GM19455 (cell line): Measurements from ENCODE around the gene MIGA2.
"Not testable (repeated sequence)": the region's sequence is repeated elsewhere in the genome, so short reads cannot be mapped to it uniquely, and the experiment has no call there.

Experiments used
- ATAC-seq: cut with Tn5 transposase; IDR thresholded peaks from one replicate; pipeline ENCODE4 v1.9.1; 2021; ENCODE audit not compliant: unreplicated experiment

Gene MIGA2

DNA sequence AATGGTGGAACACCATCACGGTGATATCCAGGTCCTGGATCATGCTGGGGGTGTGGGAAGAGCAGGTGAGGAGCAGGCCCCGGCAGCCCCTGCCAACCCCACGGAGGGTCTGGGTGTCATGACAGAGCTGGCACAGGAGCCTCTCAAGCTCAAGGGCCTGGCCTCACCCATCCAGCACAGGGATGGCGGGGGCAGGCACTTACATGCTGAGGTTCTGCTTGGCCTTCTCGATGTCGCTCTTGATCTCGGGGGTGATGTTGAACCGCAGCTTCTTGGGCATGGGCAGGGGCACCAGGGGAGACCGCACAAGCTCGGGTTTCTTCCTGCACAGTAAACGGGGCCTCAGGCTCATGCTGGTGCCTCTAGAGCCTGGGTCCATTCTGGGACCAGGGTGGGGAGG, 61.9 kb downstream of the MIGA2 start:
- ATAC-seq = no peak

DNA sequence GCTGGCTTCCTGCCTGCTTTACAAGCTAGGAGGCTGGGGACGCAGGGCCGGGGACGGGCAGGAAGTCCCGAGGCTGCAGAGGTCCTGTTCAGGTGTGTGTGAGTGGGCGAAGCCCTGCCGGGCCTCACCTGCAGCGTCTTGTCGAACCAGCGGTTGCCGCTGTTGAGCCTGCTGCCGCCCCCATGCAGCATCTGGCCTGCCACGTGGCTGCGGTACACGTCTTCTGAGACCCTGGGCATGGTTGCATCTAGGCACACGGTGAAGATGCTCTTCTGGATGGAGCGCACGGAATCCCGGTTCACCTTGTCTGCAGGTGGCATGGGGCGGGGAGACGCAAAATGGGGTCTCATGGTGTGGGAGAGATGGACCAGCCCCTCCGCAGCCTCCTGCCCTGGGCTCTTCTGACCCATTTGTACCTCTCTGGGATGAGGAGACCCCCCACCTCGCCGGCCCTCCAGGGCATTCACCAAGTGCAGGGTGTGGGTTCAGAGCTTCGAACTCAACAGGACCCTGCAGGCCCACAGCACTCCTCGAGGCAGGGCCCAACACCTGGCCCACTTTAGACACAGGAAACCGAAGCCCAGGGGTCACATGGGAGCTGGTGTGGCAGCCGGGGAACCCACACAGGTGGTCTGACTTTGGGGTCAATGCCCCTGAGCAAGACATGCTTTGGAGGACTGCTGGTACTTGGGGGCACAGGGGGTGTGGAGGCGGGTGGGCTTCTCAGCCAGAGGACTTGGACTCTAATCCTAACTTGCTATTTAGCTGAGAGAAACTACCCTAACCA, 64.2 kb downstream of the MIGA2 start:
- ATAC-seq = no peak

DNA sequence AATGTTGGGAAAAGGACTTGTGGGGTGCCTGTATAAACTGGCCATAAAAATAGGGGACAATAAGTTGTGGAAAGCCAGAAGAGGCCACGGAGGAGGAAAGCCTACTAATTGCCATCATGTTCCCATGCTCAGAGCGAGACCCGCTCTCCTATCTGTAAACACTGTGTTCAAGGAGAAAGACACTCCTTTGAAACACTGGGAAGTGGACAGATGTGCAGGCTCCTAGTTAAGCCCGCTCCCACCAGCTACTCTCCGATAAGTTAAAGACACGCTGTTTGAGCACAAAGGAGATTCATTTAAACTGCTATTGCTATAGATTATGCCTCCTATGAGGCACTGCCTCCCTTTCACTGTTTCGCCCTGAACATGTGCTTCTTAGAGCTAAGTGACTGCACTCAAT, 64.9 kb downstream of the MIGA2 start:
- no peak for ATAC-seq

DNA sequence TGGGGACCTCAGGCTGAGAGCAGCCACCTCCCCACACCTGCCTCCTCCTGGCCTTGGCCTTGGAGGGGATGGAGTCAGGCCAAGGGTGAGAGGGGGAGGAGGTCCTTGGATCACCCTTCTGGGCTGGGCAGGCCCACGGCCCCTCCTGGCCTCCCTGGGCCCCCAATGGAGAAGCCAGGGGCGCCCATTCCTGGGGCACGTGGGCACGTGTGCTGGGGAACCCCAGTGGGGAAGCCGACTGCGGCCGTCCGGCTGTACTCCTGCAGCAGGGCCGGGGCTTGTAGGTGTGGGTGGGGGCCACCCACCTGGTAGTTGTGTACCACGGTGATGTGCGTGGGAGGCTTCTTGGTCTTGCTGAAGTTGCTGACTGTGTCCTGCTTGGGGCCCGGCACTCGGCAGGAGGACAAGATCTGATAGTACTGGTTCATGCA, 65.7 kb downstream of the MIGA2 start:
- ATAC-seq = no peak

DNA sequence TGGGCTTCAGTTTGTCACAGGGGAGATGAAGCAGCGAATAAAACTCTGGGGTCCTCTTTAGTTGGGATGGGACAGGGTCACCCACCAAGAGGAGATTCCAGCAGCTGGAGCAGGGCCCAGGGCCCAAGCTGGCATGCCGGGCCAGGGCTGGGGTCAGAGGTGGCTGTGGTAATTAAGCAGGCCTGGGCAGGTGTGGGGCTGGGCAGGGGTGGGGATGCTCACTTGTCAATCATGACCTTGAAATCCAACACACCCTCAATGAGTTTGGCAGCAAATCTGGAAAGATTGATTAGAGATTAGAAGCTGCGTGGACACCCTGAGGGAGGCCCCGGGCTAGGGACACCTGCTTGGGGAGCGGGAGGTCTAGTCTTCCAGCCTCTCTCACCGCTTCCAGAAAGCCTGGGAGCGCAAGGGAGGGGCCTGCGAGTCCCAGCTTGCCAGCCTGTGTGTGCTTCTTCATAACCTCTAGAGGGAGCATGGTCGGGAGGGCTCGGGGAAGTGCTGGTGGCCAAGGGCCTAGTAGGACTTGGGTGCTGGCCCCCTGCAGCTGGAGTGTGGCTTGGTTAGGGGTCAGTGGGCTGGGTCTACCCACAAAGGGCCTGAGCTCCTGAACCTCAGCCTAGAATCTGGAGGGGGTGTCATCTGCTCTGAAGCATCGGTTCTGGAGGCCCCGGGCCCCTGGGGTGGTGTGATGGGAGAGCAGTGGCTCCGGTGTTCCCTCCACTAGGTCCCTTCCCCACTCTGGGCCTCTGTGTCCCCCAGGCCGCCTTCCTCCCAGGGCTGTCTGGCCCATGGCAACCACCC, 66.6 kb downstream of the MIGA2 start:
- no peak for ATAC-seq

DNA sequence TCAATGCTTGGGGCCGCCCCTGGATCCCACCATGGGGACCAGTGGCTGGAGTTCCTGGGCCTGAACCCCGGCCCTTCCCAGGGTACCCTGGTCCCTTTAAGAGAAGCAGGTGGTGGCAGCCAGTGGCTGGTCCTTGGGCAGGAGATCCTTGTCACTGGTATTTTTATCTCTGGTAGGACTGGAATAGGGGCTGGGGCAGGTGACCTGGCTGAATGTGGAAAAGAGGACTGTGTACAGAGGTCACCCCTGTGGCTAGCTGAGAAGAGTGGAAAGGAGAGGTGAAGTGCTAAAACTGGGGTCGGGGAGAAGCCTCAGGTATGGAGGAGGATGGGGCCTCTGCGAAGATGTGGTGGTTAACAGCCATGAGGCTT, 67.2 kb downstream of the MIGA2 start:
- no peak for ATAC-seq

DNA sequence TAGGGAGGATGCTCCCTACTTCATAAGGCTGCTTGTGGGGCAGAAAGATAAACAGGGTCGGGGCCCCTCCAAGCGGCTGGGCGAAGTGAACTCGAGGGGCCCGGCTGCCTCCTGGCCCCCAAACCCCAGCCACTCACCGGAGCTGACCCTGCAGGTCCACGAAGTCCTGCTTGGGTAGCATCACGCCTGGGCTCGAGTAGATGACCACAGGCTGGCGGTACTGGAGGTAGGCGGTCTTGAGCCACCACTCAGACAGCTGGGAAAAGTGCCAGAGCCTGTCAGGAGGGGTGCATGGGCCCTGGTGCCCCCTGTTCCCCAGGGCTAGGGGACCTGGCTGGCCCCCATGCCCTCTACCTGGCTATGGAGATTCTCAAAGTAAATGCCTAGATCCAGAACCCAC, 67.6 kb downstream of the MIGA2 start:
- ATAC-seq = no peak

DNA sequence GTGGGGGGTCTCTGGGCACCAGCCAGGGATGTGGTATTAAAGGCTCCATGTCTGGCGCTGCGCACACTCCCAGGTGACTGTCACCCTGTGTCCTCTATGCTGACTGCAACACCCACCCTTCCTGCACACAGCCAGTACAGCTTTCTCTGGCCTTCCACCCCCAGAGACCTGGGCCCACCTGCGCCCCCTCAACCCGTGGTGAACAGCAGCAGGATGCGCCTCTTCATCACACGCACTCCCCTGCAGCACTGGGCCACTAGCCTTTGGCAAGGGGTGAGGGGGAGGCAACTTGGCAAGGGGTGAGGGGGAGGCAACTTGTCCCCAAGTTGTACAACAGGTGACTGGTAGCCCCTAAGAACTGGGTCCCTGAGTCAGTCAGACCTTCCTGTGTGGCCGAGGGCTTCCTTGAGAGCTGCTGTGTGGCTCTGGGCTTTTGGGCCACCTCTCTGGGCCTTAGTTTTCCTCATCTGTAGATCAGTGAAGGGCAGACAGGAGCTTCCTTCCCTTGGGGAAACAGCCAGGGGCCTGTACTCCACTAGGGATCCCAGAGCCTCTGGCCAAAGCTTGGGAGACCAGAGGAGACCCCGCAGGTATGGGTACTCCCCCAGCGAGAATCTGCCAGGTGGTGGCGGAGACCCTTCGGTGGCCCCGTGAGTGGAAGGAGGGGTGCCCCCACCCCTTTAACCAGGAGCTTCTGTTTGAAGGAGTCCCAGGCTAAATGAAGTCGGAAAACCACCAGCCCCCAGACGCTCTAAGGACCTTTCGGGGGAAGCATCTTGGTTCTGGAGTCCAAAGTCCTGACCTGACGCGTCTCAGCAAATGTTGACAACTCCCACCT, 69.7 kb downstream of the MIGA2 start:
- no peak for ATAC-seq

DNA sequence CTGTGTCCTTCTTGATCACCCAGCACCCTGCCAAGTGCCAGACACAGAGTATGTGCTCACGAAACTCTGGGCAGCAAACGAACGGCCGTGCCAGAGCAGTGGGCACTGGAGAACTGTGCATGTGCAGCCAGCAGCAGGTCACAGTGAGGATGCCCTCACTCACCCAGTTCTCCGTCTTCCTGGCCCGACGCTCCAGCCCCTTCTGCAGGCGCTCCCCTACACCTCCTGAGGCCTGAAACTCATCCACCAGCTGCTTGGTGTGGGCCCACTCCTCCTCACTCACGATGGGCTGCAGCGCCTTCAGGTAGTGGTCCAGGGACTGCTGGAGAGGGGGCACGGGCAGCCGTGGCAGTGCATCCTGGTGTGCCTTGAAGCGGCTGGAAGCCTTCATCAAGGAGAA, 71.2 kb downstream of the MIGA2 start:
- no peak for ATAC-seq

DNA sequence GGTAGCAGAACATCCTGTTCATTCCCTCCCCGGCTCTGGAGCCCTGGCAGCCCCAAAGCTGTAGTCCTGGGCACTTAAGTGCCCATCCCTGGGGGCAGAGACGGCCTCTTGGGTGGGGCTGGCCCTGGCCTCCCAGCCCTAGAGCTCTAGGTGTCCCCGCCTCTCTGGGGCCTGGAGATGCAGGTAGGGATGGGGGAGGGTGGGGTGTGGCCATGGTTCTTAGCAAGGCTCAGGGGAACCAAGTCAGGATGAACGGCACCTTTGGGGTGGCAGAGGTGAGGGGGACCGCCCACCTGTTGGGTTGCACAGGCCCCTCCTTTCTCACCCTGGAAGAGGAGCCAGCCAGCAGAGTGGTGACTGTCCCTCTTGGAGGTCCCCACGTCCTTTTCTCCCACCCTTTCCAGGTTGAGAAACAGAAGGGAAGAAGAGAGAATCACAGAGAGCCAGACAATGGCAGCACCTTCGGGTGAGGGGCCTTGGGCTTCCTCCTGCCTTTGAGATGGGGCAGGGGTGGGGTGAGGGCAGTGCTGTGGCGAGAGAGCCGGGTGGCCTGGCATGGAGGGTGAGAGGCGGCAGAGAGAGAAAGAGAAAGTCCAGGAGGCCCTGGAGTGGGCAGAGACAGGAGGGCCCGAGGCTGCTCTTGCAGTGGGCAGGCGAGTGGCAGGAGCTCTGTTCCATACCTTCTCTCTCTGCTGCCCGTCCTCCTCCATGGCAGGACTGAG, 71.8 kb downstream of the MIGA2 start:
- ATAC-seq = no peak

DNA sequence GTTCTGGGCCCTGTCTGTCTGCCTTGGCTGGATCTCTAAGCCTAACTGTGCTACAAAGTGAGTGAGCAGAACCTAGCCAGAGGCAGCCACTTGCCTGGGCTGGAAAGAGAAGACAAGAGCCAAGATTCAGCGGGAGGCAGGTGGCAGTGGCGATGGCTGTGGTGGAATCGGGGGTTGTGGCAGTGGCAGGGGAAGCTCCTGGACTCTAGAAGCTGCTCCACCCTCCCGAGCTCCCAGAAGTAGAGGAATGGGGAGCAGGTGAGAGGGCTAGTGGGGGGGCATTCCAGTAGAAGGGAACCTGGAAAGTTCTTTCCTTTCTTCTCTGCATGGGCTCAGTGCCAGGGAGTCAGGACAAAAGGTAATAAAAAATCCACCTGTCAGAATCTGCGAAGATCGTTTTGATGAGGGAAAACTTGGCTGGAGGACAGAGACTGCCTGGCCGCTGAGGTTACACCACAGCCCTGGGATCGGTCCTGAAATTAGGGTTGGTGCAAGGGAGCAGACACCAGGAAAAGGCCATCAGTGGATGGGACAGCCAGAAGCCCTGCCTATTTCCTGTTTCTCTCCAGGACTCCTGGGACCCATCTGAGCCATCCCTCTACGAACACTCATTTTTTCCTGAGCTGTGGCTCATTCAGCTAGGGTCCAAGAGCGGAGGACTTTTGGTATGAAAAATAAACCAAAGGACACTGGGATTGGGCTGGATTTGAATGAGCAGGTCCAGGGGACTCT, 72.5 kb downstream of the MIGA2 start:
- no peak for ATAC-seq

DNA sequence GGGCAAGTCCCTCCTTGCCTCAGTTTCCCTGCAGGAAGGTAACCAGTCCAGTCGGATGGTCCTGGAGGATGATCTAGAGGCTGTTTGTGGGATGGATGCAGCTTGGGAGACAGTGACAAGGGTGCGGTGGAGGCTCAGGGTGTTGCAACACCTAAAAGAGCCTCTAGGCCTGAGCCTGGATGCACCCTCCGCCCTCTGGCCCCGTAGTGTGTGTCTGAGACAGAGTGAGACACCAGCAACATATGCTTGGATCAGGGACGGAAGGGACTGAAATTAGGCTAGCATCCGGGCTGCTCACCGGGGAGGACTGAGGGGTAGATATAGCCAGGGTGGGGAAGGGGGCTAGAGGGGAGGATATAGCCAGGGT, 73.1 kb downstream of the MIGA2 start:
- ATAC-seq = no peak

DNA sequence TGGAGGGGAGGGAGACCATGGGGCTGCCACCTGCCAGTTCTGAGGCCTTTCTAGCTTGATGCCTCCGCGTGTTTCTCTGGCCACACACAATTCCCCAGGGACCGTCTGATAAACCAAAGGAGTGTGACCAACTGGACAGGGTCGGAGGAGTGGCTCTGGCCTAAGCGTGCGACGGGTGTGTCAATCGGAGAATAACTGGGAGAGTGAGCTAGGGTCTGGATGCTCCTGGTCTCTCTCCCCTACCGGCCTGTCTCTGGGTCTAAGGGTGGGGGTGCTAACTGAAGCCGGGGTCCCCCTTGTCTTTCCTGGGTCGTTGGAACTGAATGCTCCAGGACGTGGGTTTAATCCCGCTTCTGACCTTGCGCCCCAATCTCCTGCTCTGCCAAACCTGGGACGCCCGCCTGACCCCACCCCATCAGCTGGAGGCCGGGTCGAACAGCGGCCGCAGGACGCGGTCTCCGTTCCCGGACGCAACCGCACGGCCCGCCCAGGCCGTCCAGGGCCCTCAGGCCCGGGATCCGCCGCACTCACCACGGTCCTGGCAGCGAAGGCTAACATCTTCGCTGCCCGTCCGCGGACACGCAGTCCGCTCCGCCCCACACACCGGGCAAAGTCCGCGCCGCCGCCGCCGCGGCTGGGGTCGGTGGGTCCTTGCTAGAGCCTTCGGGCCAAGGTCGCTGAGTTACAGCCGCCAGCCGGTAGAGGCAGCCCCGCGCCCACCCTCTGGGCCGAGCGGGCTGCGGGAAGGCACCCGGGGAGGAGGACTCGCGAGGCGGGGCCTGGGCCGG, 73.7 kb downstream of the MIGA2 start:
- peak; percentile 8 for ATAC-seq

DNA sequence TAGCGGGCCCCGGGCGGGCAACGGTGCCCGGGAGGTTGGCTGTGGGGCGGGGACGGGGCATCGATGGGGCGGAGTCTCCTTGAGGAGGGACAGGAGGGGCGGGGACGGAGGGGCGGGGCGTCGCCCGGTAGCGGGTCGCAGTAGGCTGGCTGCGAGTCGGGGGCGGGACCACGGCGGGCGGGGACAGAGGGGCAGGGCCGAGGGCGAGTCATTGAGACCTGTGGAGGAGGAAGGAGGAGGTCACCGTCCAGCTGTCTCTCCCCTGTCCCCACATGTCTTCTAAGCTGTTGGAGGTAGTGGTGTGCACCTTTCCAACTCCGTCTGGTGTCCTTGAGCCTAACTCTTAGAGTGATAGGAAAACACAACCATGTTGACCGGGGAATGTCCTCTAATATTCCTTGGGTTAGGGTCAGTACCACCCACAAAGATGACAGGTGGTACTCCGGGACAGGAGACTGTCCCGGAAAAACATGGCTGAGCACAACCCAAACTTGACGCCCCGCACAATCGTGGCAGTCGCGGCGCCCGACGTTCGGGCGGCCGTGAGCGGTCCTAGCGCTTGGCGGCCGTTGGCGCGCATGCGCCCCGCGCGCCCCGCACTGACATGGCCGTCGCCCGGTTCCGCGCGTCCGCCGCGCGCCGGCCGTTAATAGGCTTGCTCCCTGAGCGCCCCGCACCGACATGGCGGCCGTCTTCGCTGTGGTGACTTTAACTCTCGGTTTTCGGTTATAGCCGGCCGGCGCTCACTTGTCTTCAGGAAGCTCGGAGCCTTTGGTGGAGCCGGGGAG, 74.5 kb downstream of the MIGA2 start, which contains the start of the genes CRAT and PTPA:
CRAT (minus strand) TSS at position 54 of the 788 bp plus-strand sequence. CDS start 284 bp downstream, outside the sequence.
PTPA (plus strand) TSS at position 676 of the 788 bp plus-strand sequence. CDS start 186 bp downstream, outside the sequence.
- peak; percentile 72 for ATAC-seq

DNA sequence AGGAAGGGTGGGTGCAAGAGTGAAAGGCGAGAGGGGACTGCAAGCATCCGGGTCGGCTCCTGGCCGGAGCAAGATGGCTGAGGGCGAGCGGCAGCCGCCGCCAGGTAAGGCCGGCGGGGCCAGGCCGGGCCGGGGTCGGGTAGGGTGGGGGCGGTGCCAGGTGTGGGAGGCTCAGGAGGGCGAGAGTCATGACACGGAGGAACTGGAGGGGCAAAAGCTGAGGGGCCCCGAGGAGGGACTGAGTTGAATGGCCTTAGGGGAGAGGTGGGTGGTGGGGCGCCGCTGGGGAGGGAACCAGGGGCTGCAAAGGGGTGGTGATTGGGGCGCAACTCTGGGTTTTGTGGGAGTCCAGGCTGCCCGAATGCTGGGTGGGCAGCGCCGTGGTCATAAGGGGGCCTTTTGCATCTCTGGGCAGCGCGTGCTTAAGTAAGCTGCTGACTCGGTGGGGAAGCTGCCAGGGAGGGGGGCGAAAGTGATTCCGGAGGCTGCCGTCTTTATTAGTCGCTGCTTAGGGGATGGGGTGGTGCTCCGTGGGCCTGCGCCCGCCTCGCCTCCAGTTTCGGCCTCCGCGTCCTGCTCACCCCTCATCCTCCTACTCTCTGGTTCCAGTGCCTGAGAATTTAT, 75.2 kb downstream of the MIGA2 start:
- ATAC-seq = no peak

DNA sequence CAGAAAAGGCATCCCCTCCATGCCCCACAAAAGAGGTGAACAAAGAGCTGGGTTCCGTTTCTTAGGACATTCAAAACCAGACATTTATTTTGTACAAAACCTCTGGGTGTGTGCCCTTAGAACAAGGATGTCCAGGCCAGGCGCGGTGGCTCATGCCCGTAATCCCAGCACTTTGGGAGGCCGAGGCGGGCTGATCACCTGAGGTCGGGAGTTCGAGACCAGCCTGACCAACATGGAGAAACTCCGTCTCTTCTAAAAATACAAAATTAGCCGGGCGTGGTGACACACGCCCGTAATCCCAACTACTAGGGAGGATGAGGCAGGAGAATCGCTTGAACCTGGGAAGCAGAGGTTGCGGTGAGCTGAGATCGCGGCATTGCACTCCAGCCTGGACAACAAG, 76.1 kb downstream of the MIGA2 start:
- not testable (repeated sequence) for ATAC-seq

DNA sequence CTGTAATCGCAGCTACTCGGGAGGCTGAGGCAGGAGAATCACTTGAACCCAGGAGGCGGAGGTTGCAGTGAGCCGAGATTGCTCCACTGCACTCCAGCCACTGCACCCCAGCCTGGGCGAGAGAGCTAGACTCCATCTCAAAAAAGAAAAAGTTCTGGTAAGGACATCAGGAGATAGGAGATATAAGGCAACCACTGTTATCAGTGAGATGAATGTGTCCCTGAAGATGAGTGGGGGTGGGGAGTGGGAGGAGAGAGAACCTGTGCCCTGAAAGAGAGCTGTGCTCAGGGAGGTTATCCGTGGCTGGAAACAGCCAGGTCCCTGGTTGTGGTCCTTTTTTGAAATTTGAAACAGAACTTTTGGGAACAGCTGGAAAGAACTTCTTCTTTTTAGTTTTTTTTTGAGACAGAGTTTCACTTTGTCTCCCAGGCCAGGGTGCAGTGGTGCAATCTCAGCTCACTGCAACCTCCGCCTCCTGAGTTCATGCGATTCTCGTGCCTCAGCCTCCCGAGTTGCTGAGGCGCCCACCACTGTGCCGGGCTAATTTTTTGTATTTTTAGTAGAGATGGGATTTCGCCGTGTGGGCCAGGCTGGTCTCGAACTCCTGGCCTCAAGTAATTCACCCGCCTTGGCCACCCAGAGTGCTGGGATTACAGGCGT, 77.3 kb downstream of the MIGA2 start:
- no peak for ATAC-seq
